HepG2 (cell line): ENCODE data around the gene MSANTD2. TPM values are rescaled to one million over a fixed set of nuclear protein-coding genes. Genes with fewer than 3 reads are reported as not detected.

Source experiments
- KLF12 ChIP-seq: sonication (generic); formaldehyde crosslinking; IDR thresholded peaks from 2 replicates; pipeline ENCODE4 v1.4.0; 2020; ENCODE audit warnings: missing genetic modification reagents, borderline replicate concordance
- NFE2L1 ChIP-seq: sonication (generic); formaldehyde crosslinking; IDR thresholded peaks from 2 replicates; pipeline ENCODE4 v1.4.0; 2020; ENCODE audit warnings: missing genetic modification reagents, mild to moderate bottlenecking, borderline replicate concordance
- SAFB2 ChIP-seq: sonication (generic); formaldehyde crosslinking; IDR thresholded peaks from 2 replicates; pipeline ENCODE4 v1.5.1; 2020; ENCODE audit warnings: missing genetic modification reagents, low read depth, mild to moderate bottlenecking, borderline replicate concordance
- ZMAT3 ChIP-seq: sonication (generic); formaldehyde crosslinking; conservative IDR thresholded peaks from 2 replicates; pipeline ENCODE4 v1.7.0; 2021; ENCODE audit warnings: missing genetic modification reagents
- ZNF260 ChIP-seq: sonication (generic); formaldehyde crosslinking; IDR thresholded peaks from 2 replicates; pipeline ENCODE4 v1.4.0; 2020; ENCODE audit warnings: missing genetic modification reagents, low read depth, mild to moderate bottlenecking, borderline replicate concordance
- ZNF775 ChIP-seq: sonication (generic); formaldehyde crosslinking; IDR thresholded peaks from 2 replicates; pipeline ENCODE4 v1.4.0; 2020; ENCODE audit warnings: missing genetic modification reagents, mild to moderate bottlenecking, moderate library complexity, borderline replicate concordance
- polyA plus RNA-seq, 8 experiments: library from polyadenylated mRNA; depleted of rRNA in 3 of 8; stranded (reverse) in 7 of 8; unstranded in 1 of 8; fragments of >200 nt; fragmentation: Illumina TruSeq in 4 of 8; extraction: Trizol in 4 of 8; gene quantifications; 2 replicates each; pipeline versions ENCODE4 v1.2.1 to v1.2.3, GENCODE V29; 2011 to 2016; ENCODE audit warnings: low read depth in 4 of 8, missing spikeins in 1 of 8, mixed read lengths in 1 of 8; ENCODE audit not compliant: insufficient read depth in 1 of 8
- total RNA-seq, 5 experiments: library from RNA; depleted of rRNA; stranded (reverse); fragments of >200 nt; fragmentation: Illumina TruSeq; extraction: Trizol; gene quantifications; 2 replicates each; pipeline ENCODE4 v1.2.3, GENCODE V29; 2016; ENCODE audit warnings: low read depth in 1 of 5
- TF ChIP-seq, protein P1 (sequence below), 2 experiments: fragments of 450-650 bp in 1 of 2; sonication (generic) in 1 of 2; formaldehyde crosslinking in 1 of 2; IDR thresholded peaks; 2 replicates each; pipeline versions ENCODE4 v1.6.1 to v1.8.0; 2016 to 2022; ENCODE audit warnings: antibody characterized with exemption in 1 of 2, mild to moderate bottlenecking in 1 of 2, missing genetic modification reagents in 1 of 2
- TF ChIP-seq, protein P2 (sequence below): sonication (generic); formaldehyde crosslinking; IDR thresholded peaks from 2 replicates; pipeline ENCODE4 v1.8.1; 2022; ENCODE audit warnings: mild to moderate bottlenecking, missing genetic modification reagents
- TF ChIP-seq, protein P3 (sequence below): IDR thresholded peaks from 2 replicates; pipeline ENCODE4 v1.6.1; 2012; ENCODE audit warnings: low read length, improper control_type of control experiment
- TF ChIP-seq, protein P4 (sequence below): IDR thresholded peaks from 2 replicates; pipeline ENCODE4 v1.6.1; 2016; ENCODE audit warnings: control low read depth

Gene MSANTD2
- total and polyA plus RNA-seq, 2 of the 13 experiments (the other 11 are each of a cell fraction or from before 2014, with no cell fraction given): 8.7 to 10.1 TPM

DNA sequence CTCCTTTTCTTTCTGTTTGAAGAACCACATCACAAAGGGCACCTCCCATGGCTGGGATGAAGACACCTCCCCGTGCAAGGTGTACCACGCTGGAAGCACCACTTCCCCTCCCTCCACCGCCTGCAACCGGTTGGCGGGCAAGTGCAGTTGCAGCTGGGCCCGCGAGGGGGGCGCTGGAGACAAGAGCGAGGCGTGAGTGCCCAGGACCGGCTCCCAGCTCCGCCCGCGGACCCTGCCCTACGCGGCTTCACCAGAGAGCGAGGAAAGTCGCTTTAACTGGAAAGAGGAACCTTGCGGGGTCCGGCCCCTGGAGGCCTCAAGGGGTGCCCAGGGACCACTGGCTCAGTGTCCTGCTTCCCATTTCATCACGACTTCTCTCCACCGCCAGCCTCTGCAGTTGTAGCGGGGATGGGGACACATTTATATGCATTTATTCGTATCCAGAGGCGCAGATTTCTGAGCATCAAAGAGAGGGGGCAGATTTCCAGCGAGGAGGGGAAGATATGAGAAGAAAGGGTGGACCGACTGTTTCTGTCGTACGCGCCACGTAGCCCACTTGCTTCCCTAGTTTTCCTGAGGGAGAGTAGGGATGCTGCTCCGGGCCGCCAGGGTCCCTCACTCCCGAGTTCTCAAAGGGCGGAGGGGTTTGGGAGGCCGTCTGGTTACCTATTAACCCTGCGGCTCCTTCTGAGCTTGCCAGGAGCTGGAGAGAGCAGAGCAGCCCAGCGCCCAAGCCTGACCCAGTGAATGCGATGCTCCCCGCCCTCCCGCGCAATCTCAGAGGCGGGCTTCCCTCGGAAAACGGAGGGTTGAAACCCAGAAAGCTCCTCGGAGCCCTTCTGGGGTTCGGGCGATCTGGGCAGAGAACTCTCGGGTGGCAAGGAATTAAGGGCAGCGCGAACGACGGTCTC lies 41.6 kb downstream of the MSANTD2 start (continued):
- TF ChIP-seq, protein P1, sequence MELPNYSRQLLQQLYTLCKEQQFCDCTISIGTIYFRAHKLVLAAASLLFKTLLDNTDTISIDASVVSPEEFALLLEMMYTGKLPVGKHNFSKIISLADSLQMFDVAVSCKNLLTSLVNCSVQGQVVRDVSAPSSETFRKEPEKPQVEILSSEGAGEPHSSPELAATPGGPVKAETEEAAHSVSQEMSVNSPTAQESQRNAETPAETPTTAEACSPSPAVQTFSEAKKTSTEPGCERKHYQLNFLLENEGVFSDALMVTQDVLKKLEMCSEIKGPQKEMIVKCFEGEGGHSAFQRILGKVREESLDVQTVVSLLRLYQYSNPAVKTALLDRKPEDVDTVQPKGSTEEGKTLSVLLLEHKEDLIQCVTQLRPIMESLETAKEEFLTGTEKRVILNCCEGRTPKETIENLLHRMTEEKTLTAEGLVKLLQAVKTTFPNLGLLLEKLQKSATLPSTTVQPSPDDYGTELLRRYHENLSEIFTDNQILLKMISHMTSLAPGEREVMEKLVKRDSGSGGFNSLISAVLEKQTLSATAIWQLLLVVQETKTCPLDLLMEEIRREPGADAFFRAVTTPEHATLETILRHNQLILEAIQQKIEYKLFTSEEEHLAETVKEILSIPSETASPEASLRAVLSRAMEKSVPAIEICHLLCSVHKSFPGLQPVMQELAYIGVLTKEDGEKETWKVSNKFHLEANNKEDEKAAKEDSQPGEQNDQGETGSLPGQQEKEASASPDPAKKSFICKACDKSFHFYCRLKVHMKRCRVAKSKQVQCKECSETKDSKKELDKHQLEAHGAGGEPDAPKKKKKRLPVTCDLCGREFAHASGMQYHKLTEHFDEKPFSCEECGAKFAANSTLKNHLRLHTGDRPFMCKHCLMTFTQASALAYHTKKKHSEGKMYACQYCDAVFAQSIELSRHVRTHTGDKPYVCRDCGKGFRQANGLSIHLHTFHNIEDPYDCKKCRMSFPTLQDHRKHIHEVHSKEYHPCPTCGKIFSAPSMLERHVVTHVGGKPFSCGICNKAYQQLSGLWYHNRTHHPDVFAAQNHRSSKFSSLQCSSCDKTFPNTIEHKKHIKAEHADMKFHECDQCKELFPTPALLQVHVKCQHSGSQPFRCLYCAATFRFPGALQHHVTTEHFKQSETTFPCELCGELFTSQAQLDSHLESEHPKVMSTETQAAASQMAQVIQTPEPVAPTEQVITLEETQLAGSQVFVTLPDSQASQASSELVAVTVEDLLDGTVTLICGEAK (IDR thresholded peaks at IDR 0.05): no peak
- TF ChIP-seq, protein P1 (CRISPR knock-in tag; IDR thresholded peaks at IDR 0.05): no peak
- TF ChIP-seq KLF12 (CRISPR knock-in tag) (no peak), NFE2L1 (no peak), ZNF775 (CRISPR knock-in tag) (no peak), SAFB2 (no peak), ZMAT3 (CRISPR knock-in tag) (no peak), ZNF260 (no peak)
- TF ChIP-seq, protein P2, sequence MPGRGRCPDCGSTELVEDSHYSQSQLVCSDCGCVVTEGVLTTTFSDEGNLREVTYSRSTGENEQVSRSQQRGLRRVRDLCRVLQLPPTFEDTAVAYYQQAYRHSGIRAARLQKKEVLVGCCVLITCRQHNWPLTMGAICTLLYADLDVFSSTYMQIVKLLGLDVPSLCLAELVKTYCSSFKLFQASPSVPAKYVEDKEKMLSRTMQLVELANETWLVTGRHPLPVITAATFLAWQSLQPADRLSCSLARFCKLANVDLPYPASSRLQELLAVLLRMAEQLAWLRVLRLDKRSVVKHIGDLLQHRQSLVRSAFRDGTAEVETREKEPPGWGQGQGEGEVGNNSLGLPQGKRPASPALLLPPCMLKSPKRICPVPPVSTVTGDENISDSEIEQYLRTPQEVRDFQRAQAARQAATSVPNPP (CRISPR knock-in tag): no peak
- TF ChIP-seq, protein P3, sequence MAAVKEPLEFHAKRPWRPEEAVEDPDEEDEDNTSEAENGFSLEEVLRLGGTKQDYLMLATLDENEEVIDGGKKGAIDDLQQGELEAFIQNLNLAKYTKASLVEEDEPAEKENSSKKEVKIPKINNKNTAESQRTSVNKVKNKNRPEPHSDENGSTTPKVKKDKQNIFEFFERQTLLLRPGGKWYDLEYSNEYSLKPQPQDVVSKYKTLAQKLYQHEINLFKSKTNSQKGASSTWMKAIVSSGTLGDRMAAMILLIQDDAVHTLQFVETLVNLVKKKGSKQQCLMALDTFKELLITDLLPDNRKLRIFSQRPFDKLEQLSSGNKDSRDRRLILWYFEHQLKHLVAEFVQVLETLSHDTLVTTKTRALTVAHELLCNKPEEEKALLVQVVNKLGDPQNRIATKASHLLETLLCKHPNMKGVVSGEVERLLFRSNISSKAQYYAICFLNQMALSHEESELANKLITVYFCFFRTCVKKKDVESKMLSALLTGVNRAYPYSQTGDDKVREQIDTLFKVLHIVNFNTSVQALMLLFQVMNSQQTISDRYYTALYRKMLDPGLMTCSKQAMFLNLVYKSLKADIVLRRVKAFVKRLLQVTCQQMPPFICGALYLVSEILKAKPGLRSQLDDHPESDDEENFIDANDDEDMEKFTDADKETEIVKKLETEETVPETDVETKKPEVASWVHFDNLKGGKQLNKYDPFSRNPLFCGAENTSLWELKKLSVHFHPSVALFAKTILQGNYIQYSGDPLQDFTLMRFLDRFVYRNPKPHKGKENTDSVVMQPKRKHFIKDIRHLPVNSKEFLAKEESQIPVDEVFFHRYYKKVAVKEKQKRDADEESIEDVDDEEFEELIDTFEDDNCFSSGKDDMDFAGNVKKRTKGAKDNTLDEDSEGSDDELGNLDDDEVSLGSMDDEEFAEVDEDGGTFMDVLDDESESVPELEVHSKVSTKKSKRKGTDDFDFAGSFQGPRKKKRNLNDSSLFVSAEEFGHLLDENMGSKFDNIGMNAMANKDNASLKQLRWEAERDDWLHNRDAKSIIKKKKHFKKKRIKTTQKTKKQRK: no peak
- TF ChIP-seq, protein P4, sequence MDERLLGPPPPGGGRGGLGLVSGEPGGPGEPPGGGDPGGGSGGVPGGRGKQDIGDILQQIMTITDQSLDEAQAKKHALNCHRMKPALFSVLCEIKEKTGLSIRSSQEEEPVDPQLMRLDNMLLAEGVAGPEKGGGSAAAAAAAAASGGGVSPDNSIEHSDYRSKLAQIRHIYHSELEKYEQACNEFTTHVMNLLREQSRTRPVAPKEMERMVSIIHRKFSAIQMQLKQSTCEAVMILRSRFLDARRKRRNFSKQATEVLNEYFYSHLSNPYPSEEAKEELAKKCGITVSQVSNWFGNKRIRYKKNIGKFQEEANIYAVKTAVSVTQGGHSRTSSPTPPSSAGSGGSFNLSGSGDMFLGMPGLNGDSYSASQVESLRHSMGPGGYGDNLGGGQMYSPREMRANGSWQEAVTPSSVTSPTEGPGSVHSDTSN: no peak
